Measurements from ENCODE around the gene DUSP1.
A peak's percentile ranks its signal among the peaks of the same experiment; 100 is the strongest.

DUSP1 gene

GRCh38 chr5:172777881-172778814 lies 7.2 kb upstream of the DUSP1 start:
- DNase-seq (ENCODE audit: low read depth in 2 of 2), result no peak

GRCh38 chr5:172776235-172776594 lies 5.2 kb upstream of the DUSP1 start:
- DNase-seq (ENCODE audit: low read depth in 2 of 2), result no peak

- no peak for DNase-seq (ENCODE audit: low read depth in 2 of 2)
These were observed 4.6 kb upstream of the DUSP1 start for GRCh38 chr5:172775326-172776234.

GRCh38 chr5:172774561-172775315 lies 3.7 kb upstream of the DUSP1 start:
- no peak for DNase-seq (ENCODE audit: low read depth in 2 of 2)

- DNase-seq (ENCODE audit: low read depth in 2 of 2), result no peak
These were observed 2.8 kb upstream of the DUSP1 start for GRCh38 chr5:172773481-172774469.

GRCh38 chr5:172772112-172772906 lies 1.3 kb upstream of the DUSP1 start:
- peak; percentile 61 to 71 for DNase-seq (ENCODE audit: low read depth in 2 of 2)

- DNase-seq (ENCODE audit: low read depth in 2 of 2), result no peak
These were observed 580 bp upstream of the DUSP1 start for GRCh38 chr5:172771439-172772111.

- no peak for DNase-seq (ENCODE audit: low read depth in 2 of 2)
These were observed 671 bp downstream of the DUSP1 start for GRCh38 chr5:172770374-172770674.

GRCh38 chr5:172769616-172770373 lies 1.2 kb downstream of the DUSP1 start:
- no peak for DNase-seq (ENCODE audit: low read depth in 2 of 2)

- DNase-seq (ENCODE audit: low read depth in 2 of 2), result no peak
These were observed 1.7 kb downstream of the DUSP1 start for GRCh38 chr5:172769342-172769615.

- no peak for DNase-seq (ENCODE audit: low read depth in 2 of 2)
These were observed 2.2 kb downstream of the DUSP1 start for GRCh38 chr5:172768573-172769341.

- no peak for DNase-seq (ENCODE audit: low read depth in 2 of 2)
These were observed 2.9 kb downstream of the DUSP1 start for GRCh38 chr5:172768098-172768572.

- no peak for DNase-seq (ENCODE audit: low read depth in 2 of 2)
These were observed 4.5 kb downstream of the DUSP1 start for GRCh38 chr5:172766287-172767108.

- DNase-seq (ENCODE audit: low read depth in 2 of 2), result no peak
These were observed 5.2 kb downstream of the DUSP1 start for GRCh38 chr5:172765766-172766286.

GRCh38 chr5:172764861-172765765 lies 5.9 kb downstream of the DUSP1 start:
- DNase-seq (ENCODE audit: low read depth in 2 of 2), result peak; percentile 87 to 95

- no peak for DNase-seq (ENCODE audit: low read depth in 2 of 2)
These were observed 7.9 kb downstream of the DUSP1 start for GRCh38 chr5:172763120-172763464.
